NCI-H146 (cell line): ENCODE data around the gene MED4.
A peak's percentile ranks its signal among the peaks of the same experiment; 100 is the strongest.
"Not testable (repeated sequence)": the region's sequence is repeated elsewhere in the genome, so short reads cannot be mapped to it uniquely, and the experiment has no call there.

Experiments
- DNase-seq: peaks from one replicate; lab custom pipeline; 2025; lab: John Stamatoyannopoulos, UW

MED4 gene

DNA sequence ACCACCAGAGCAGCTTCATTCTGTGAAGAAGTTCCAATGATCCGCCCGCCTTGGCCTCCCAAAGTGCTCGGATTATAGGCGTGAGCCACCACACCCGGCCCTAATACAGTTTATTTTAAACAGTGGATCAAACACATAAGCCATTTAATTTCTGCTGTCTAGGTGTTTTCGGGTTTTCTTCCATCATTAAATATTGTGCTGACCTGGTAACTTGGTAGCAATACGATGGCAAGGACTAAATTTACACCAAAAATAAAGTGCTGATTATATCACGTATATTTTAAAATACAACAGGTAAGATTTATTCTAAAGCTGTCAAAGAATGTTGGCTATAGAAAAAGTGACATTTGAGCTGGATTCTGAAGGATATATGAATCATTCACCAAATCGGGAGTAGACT, 1.3 kb downstream of the MED4 start:
- DNase-seq = no peak

GRCh38 chr13:48086272-48086671, 8.6 kb downstream of the MED4 start:
- DNase-seq = no peak

DNA sequence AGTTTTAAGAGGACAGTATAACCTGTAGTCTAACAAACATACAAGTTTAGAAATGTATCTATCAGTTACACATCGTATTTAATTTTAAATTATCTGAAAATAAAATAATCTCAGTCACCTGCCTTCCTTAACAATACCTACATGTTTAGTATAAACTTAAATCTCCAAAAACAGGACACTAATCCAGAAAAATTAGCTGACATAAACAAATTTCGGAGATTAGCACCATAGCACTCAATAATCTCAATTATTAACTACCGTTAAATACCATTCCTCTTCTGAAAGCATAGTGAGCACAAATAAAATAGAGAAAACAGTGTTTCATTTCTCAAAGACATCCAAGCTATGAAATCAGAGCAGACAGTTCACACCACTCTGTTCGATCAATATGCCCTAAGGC, 13.2 kb downstream of the MED4 start:
- no peak for DNase-seq

DNA sequence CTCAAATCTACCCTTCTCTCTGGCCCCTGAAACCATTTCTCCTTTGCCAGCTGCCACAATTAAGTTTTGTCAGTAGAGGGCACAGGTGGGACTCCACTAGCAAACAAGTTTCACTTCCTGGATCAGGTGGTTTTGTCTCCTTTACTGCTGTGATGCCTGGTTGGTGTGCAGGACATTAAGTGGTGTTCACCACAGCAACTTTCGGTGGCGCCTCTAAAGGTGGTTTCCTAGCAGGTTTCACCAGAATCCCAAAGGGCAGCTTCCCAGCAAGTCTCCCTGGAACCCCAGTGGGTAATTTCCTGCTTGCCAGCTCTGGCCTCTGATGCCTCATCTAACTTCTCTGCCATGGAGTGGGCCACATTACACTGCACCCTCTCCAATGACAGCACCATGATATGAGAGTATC, 16.6 kb downstream of the MED4 start:
- no peak for DNase-seq

DNA sequence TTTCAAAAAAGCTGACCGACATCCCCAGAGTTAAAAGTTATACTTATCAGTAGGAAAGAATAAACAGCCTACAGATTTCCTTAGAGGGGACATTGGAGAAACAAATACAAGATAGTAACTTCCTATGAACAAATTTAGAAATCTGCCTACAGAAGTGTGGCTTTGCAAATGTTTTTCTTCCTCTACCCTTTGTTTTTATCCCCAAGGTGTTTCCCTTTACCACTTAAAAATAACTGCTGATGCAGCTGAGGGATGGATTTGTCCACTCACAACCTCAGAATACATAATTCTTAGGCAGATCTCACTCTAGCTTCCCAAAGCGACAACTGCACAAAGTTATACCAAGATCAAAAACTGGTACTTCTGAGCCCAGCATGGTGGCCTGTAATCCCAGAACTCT, 20.9 kb downstream of the MED4 start:
- DNase-seq = no peak

GRCh38 chr13:48072787-48073186, 22.1 kb downstream of the MED4 start:
- no peak for DNase-seq

DNA sequence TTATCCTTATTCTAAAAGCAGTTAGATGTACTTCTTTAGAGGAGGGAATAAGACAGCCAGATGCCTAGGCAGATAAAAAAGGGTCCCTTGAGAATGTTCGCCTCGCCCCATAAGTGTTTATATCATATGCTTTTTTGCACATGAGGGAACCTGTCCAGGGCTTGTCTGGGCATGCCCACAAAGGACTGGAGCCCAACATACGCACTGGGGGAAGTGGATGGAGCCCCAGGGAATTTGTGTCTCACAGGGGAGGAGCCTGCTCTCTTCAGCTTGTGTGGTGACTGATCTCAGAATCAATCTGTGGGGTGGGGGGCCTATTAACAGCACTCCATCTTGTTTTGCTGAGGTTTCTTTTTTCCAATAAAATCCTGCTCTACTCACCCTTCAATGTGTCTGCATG, 22.6 kb downstream of the MED4 start:
- no peak for DNase-seq

GRCh38 chr13:48070942-48071341, 24.0 kb downstream of the MED4 start:
- no peak for DNase-seq

- DNase-seq = no peak
Observed at GRCh38 chr13:48069573-48069972, 25.3 kb downstream of the MED4 start.

- DNase-seq = no peak
Observed at GRCh38 chr13:48068952-48069351, 26.0 kb downstream of the MED4 start.

DNA sequence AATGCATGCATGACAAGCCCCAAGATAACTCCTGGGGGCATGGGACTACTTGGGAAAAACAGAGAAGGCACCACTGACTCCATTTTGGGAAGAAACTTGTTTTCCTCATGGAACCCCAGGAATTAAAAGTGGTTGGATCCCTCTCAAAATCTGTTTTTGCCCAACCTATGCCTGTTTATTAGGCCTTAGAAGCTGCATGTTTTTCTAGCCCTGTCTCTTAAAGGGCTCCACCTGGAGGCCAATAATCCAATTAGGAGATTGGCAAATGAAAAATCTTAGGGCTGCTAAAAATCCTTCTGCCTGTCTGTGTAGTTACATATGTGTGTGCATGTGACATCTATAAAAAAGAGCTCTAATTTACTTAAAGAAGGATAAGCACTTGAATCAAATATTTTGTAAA, 26.9 kb downstream of the MED4 start:
- DNase-seq = no peak

GRCh38 chr13:48066310-48066989, 28.5 kb downstream of the MED4 start:
- no peak for DNase-seq

DNA sequence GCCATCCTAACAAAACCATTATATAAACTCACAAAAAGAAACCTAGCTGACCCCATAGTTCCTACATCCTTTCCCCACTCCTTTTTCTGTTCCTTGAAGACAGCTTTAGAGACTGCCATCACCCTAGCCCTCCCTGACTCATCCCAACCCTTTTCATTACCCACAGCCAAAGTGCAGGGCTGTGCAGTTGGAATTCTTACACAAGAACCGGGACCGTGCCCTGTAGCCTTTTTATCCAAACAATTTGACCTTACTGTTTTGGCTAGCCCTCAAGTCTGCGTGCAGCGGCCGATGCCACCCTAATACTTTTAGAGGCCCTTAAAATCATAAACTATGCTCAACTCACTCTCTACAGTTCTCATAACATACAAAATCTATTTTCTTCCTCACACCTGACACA, 35.0 kb downstream of the MED4 start:
- DNase-seq = not testable (repeated sequence)

GRCh38 chr13:48058536-48058935, 36.4 kb downstream of the MED4 start:
- DNase-seq = not testable (repeated sequence)

DNA sequence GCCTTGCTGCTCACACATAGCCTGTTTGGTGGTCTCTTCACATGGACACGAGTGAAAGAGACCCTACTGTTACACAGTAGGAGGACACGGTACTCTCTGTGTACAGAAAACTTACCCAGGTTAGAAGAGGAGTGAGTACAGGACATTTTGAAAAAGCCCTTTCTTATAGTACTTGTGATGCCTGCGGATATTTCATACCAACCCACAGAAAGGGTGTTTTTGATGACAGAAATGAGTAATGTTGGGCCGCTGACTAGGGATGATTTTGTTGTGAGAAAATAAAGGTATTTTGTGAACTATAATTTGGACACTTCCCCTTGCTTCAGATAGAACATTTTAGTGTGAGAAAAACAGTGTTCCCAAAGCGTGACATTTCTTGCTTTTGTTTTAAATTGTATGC, 39.2 kb downstream of the MED4 start:
- DNase-seq = no peak

DNA sequence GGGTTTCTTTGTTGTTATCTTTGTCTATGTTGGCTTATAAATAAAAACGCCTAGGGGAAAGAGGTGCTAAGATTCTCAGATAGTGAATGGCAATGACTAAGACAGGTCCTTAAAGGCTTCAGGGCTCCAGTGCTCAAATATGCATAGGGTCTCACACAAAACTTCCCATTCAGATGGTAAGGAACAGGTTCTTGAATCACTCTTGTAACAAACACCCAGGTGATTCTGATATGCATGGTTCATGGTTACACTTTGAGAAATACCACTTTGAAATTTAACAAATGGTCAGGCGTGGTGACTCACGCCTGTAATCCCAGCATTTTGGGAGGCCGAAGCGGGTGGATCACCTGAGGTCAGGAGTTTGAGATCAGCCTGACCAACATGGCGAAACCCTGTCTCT, 40.3 kb downstream of the MED4 start:
- no peak for DNase-seq

DNA sequence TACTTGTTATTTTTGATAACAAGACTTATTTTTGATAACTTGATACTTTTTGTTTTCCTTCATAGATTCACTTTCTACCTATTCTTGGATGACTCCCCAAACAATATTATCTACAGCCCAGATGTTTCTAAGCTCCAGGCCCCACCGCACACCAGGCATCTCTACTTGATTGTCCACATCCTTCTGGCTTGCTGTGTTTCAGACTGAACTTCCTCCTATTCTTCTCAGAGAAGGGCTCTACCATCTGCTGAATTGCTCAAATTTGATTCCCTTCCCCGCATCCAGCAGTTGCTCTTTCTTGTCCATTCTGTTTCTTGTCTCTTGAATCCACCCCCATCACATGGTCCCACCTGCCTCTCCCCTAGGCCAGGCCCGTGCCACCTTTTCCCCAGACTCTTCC, 44.4 kb downstream of the MED4 start:
- no peak for DNase-seq

DNA sequence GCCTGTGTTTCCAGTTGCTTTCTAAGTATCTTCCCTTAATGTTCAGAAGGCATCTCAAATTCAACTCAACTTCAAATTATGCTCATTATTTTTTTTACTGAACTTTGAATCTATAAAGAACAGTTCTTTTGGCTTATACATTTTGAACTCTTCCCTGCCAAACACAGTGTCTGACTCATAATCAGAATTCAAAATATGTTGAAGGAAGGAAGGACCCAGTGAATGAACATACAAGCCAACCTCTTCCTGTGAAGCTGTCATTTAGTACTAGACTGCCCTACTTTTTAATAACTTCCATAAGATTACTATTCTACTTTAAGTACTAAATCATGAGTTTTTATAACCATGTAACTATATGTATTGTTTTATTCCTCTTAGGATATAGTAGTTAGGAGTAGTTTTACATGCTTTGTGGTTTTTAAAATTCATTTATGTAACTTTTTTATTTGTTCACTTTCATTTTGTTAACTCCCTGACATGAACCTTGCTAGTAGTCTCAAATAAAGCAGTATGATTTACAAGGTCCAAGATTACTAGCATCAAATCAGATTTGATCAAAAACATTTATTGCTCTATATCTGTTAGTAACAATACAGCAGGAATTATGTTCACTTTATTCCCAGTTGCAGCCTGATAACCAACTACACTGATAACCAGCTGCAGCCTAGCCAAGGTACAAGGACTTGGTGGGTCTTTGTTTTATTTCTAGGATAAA, 51.0 kb downstream of the MED4 start:
- no peak for DNase-seq

GRCh38 chr13:48042894-48043293, 52.0 kb downstream of the MED4 start:
- no peak for DNase-seq

- no peak for DNase-seq
Observed at GRCh38 chr13:48040896-48041295, 54.0 kb downstream of the MED4 start.

- DNase-seq = no peak
Observed at GRCh38 chr13:48040049-48040448, 54.9 kb downstream of the MED4 start.

GRCh38 chr13:48038761-48039160, 56.1 kb downstream of the MED4 start:
- DNase-seq = peak; percentile 9

GRCh38 chr13:48037346-48038173, 57.3 kb downstream of the MED4 start, which contains the start of gene NUDT15:
TSS of gene NUDT15 (plus strand) at chr13:48037726. CDS start at chr13:48037747, 21 bp downstream.
- peak; percentile 95 for DNase-seq
